ENCODE results near the gene WDR88. TPM values are rescaled to one million over a fixed set of nuclear protein-coding genes. Genes with fewer than 3 reads are reported as not detected.

WDR88 gene
- total RNA-seq, 1 donor from 2014 or later: not detected

DNA sequence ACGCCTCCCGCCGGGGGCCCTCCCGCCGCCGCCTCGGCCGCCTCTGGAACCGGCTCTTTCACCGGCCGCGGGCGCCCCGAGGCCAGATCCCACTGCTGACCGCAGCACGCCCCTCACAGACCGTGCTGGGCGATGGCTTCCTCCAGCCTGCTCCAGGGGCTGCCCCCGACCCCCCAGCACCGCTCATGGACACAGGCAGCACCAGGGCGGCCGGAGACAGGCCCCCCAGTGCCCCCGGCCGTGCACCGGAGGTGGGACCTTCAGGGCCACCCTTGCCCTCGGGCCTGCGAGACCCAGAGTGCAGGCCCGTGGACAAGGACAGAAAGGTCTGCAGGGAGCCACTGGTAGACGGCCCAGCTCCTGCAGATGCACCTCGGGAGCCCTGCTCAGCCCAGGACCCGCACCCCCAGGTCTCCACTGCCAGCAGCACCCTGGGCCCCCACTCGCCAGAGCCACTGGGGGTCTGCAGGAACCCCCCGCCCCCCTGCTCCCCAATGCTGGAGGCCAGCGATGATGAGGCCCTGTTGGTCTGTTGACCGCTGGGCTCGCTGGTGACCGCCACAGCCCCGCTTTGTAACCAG, 75.2 kb downstream of the WDR88 start:
- no peaks in the 10 kb centered on the region for H3K4me1 Mint-ChIP-seq (ENCODE audit: low read depth, unreplicated experiment)
- TF ChIP-seq, protein P1, sequence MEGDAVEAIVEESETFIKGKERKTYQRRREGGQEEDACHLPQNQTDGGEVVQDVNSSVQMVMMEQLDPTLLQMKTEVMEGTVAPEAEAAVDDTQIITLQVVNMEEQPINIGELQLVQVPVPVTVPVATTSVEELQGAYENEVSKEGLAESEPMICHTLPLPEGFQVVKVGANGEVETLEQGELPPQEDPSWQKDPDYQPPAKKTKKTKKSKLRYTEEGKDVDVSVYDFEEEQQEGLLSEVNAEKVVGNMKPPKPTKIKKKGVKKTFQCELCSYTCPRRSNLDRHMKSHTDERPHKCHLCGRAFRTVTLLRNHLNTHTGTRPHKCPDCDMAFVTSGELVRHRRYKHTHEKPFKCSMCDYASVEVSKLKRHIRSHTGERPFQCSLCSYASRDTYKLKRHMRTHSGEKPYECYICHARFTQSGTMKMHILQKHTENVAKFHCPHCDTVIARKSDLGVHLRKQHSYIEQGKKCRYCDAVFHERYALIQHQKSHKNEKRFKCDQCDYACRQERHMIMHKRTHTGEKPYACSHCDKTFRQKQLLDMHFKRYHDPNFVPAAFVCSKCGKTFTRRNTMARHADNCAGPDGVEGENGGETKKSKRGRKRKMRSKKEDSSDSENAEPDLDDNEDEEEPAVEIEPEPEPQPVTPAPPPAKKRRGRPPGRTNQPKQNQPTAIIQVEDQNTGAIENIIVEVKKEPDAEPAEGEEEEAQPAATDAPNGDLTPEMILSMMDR (IDR thresholded peaks at IDR 0.05; ENCODE audit: insufficient read depth, low read depth, low read length): no peak
- no peak for TF ChIP-seq EZH2 (IDR thresholded peaks at IDR 0.05; ENCODE audit: insufficient read depth, low read length)
- Histone ChIP-seq H3K9me3 (ENCODE audit: insufficient read depth, low read depth, low read length) (no peaks in the 10 kb centered on the region), H3K4me2 (ENCODE audit: low read length) (no peak overlapping the region), H3K4me3 (ENCODE audit: insufficient read depth, low read depth, low read length) (no peak overlapping the region), H3K9ac (ENCODE audit: low read length) (no peak overlapping the region), H3K4me1 (ENCODE audit: insufficient read depth, low read length) (no peaks in the 10 kb centered on the region), H3K27me3 (ENCODE audit: insufficient read depth, low read length) (no peaks in the 10 kb centered on the region), H3K36me3 (ENCODE audit: insufficient read depth, low read length) (no peaks in the 10 kb centered on the region), H3K27ac (ENCODE audit: low read depth, low read length) (no peak overlapping the region), H2AFZ (ENCODE audit: low read depth, low read length) (no peak overlapping the region), H4K20me1 (ENCODE audit: insufficient read depth, low read length) (peaks cover 9% of the 10 kb centered on the region), H3K79me2 (ENCODE audit: insufficient read depth, low read length) (no peaks in the 10 kb centered on the region)
- no peak overlapping the region for H3K4me3 Mint-ChIP-seq (ENCODE audit: unreplicated experiment)
- peaks cover 4% of the 10 kb centered on the region for H3K27me3 Mint-ChIP-seq (ENCODE audit: low read depth, unreplicated experiment)
- peaks cover 2% of the 10 kb centered on the region for H3K36me3 Mint-ChIP-seq (ENCODE audit: low read depth, unreplicated experiment)
- DNase-seq (ENCODE audit: low read depth) (no peak), FAIRE-seq (no peak)
- H3K9me3 Mint-ChIP-seq (ENCODE audit: unreplicated experiment): no peaks in the 10 kb centered on the region
- no peak overlapping the region for H3K27ac Mint-ChIP-seq (ENCODE audit: unreplicated experiment)

DNA sequence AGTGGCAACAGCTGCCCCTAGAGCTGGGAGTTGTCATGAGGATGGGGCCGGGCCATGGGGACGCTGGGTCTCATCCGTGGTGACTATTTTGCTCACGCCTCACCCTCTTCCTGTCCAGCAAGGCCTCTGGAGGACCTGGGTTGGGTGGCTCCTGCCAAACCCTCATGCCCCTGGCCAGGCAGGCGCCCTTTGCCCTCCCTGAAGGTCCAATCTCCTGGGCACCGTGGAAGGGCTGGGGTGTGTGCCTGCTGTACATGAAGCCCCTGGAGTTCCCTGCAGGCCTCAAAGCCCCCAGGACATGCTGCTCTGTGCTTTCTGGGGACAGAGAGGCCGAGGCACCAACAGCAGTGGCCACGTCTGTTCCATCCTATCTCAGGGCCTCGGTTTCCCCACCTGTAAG, 76.0 kb downstream of the WDR88 start:
- no peak overlapping the region for H3K9ac ChIP-seq (ENCODE audit: low read length)
- H3K36me3 ChIP-seq (ENCODE audit: insufficient read depth, low read length): no peaks in the 10 kb centered on the region
- no peaks in the 10 kb centered on the region for H3K79me2 ChIP-seq (ENCODE audit: insufficient read depth, low read length)
- no peaks in the 10 kb centered on the region for H3K4me1 ChIP-seq (ENCODE audit: insufficient read depth, low read length)
- H4K20me1 ChIP-seq (ENCODE audit: insufficient read depth, low read length): peaks cover 4% of the 10 kb centered on the region
- Mint-ChIP-seq H3K36me3 (ENCODE audit: low read depth, unreplicated experiment) (peaks cover 2% of the 10 kb centered on the region), H3K27me3 (ENCODE audit: low read depth, unreplicated experiment) (peaks cover 6% of the 10 kb centered on the region), H3K4me1 (ENCODE audit: low read depth, unreplicated experiment) (no peaks in the 10 kb centered on the region), H3K4me3 (ENCODE audit: unreplicated experiment) (no peak overlapping the region), H3K27ac (ENCODE audit: unreplicated experiment) (no peak overlapping the region), H3K9me3 (ENCODE audit: unreplicated experiment) (no peaks in the 10 kb centered on the region)
- H3K9me3 ChIP-seq (ENCODE audit: insufficient read depth, low read depth, low read length): no peaks in the 10 kb centered on the region
- no peak overlapping the region for H2AFZ ChIP-seq (ENCODE audit: low read depth, low read length)
- TF ChIP-seq, protein P1 (IDR thresholded peaks at IDR 0.05; ENCODE audit: insufficient read depth, low read depth, low read length): no peak
- no peak for TF ChIP-seq EZH2 (IDR thresholded peaks at IDR 0.05; ENCODE audit: insufficient read depth, low read length)
- no peak for DNase-seq (ENCODE audit: low read depth)
- no peak overlapping the region for H3K4me2 ChIP-seq (ENCODE audit: low read length)
- no peaks in the 10 kb centered on the region for H3K27me3 ChIP-seq (ENCODE audit: insufficient read depth, low read length)
- no peak for FAIRE-seq
- no peak overlapping the region for H3K27ac ChIP-seq (ENCODE audit: low read depth, low read length)
- H3K4me3 ChIP-seq (ENCODE audit: insufficient read depth, low read depth, low read length): no peak overlapping the region

DNA sequence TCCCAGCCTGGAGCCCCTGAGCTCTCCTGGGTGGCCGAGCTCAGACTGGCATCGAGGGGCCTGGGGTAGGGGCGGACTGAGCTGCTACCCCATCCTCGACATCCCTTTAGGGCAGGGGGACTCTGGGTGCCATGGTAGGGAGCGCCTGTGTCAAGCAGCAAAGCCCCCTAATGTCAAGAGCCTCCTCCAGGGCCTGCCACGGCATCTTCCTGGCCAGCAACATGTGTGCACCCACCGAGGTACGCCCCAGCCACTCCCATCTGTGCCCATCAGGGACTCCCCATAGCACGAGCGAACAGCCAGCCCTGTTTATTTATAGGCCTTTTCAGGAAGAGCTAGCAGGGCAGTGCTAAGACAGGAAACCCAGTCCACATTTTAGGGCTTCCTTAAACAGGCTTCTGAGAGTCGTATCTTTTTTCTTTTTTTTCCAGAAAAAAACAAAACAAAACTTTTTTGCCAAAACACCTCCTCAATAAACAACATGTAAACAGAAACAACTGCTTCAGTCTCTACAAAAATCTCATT, 76.5 kb downstream of the WDR88 start:
- FAIRE-seq: no peak
- no peaks in the 10 kb centered on the region for H3K79me2 ChIP-seq (ENCODE audit: insufficient read depth, low read length)
- Mint-ChIP-seq H3K4me3 (ENCODE audit: unreplicated experiment) (no peak overlapping the region), H3K27me3 (ENCODE audit: low read depth, unreplicated experiment) (peaks cover 6% of the 10 kb centered on the region), H3K9me3 (ENCODE audit: unreplicated experiment) (no peaks in the 10 kb centered on the region), H3K4me1 (ENCODE audit: low read depth, unreplicated experiment) (no peaks in the 10 kb centered on the region), H3K27ac (ENCODE audit: unreplicated experiment) (no peak overlapping the region), H3K36me3 (ENCODE audit: low read depth, unreplicated experiment) (peaks cover 2% of the 10 kb centered on the region)
- no peaks in the 10 kb centered on the region for H3K4me1 ChIP-seq (ENCODE audit: insufficient read depth, low read length)
- H2AFZ ChIP-seq (ENCODE audit: low read depth, low read length): no peak overlapping the region
- H3K4me2 ChIP-seq (ENCODE audit: low read length): no peak overlapping the region
- no peak overlapping the region for H3K27ac ChIP-seq (ENCODE audit: low read depth, low read length)
- no peaks in the 10 kb centered on the region for H3K27me3 ChIP-seq (ENCODE audit: insufficient read depth, low read length)
- no peak overlapping the region for H3K9ac ChIP-seq (ENCODE audit: low read length)
- no peaks in the 10 kb centered on the region for H3K9me3 ChIP-seq (ENCODE audit: insufficient read depth, low read depth, low read length)
- H4K20me1 ChIP-seq (ENCODE audit: insufficient read depth, low read length): no peaks in the 10 kb centered on the region
- no peak overlapping the region for H3K4me3 ChIP-seq (ENCODE audit: insufficient read depth, low read depth, low read length)
- no peak for DNase-seq (ENCODE audit: low read depth)
- TF ChIP-seq, protein P1 (IDR thresholded peaks at IDR 0.05; ENCODE audit: insufficient read depth, low read depth, low read length): no peak
- no peak for TF ChIP-seq EZH2 (IDR thresholded peaks at IDR 0.05; ENCODE audit: insufficient read depth, low read length)
- H3K36me3 ChIP-seq (ENCODE audit: insufficient read depth, low read length): no peaks in the 10 kb centered on the region

All from astrocyte (in vitro differentiated cells and primary cell).